ENCODE results near the gene ZNF576. TPM values are rescaled to one million over a fixed set of nuclear protein-coding genes. Genes with fewer than 3 reads are reported as not detected.

Gene ZNF576
- total RNA-seq, 1 experiment from 2014 or later = 14.1 TPM

- no peaks in the 10 kb centered on the region for H3K27me3 ChIP-seq (ENCODE audit: control insufficient read depth, insufficient read depth, low read length)
- TF ChIP-seq POLR2AphosphoS5 (IDR thresholded peaks at IDR 0.05; ENCODE audit: low read depth, low read length) = no peak
- no peak for TF ChIP-seq SIN3A (IDR thresholded peaks at IDR 0.05; ENCODE audit: borderline replicate concordance, insufficient read depth, low read depth, low read length)
- no peak for TF ChIP-seq REST (IDR thresholded peaks at IDR 0.05; ENCODE audit: insufficient read depth in 1 of 2, low read depth in 2 of 2, low read length in 1 of 2)
- TF ChIP-seq CTCF (IDR thresholded peaks at IDR 0.05) = no peak; the same call in 1 of the 2 replicates
- no peak for TF ChIP-seq TCF7L2 (IDR thresholded peaks at IDR 0.05; ENCODE audit: low read depth, low read length)
- no peaks in the 10 kb centered on the region for H3K4me1 ChIP-seq (ENCODE audit: control insufficient read depth, insufficient read depth, low read length)
- H3K9me3 ChIP-seq (ENCODE audit: control insufficient read depth, insufficient read depth, low read depth, low read length) = no peaks in the 10 kb centered on the region
- ChIA-PET POLR2A (no interaction called here), CTCF (no interaction called here)
- H3K27ac ChIP-seq (ENCODE audit: low read length) = no peak overlapping the region
- H3K4me3 ChIP-seq (ENCODE audit: low read depth in 2 of 2, low read length in 2 of 2) = no peak overlapping the region
- peak; percentile 70 for ATAC-seq
- H3K36me3 ChIP-seq (ENCODE audit: control insufficient read depth, insufficient read depth, low read length) = no peaks in the 10 kb centered on the region
- in situ Hi-C loops (cut with HindIII; ENCODE audit: low pct_unique_long_range_greater_than_20kb, low sequenced_read_pairs) = no loop called here
- DNase-seq (ENCODE audit: low read depth, low spot score) = no peak
- intact Hi-C loops (cut with micrococcal nuclease; ENCODE audit: unreplicated experiment) = no loop called here
- BruUV-seq (replicated peaks) = no TSS peak
These were observed 28.5 kb downstream of the ZNF576 start for GRCh38 chr19:43624933-43625332.

GRCh38 chr19:43625918-43626579 is 29.7 kb downstream of the ZNF576 start:
- no peak for TF ChIP-seq SIN3A (IDR thresholded peaks at IDR 0.05; ENCODE audit: borderline replicate concordance, insufficient read depth, low read depth, low read length)
- no peak for TF ChIP-seq REST (IDR thresholded peaks at IDR 0.05; ENCODE audit: insufficient read depth in 1 of 2, low read depth in 2 of 2, low read length in 1 of 2)
- TF ChIP-seq TCF7L2 (IDR thresholded peaks at IDR 0.05; ENCODE audit: low read depth, low read length) = no peak
- BruUV-seq (replicated peaks) = no TSS peak
- no peak overlapping the region for H3K4me3 ChIP-seq (ENCODE audit: low read depth in 2 of 2, low read length in 2 of 2)
- ATAC-seq (no peak), DNase-seq (ENCODE audit: low read depth, low spot score) (no peak)
- no peaks in the 10 kb centered on the region for H3K9me3 ChIP-seq (ENCODE audit: control insufficient read depth, insufficient read depth, low read depth, low read length)
- intact Hi-C loops (cut with micrococcal nuclease; ENCODE audit: unreplicated experiment) = no loop called here
- no peaks in the 10 kb centered on the region for H3K4me1 ChIP-seq (ENCODE audit: control insufficient read depth, insufficient read depth, low read length)
- in situ Hi-C loops (cut with HindIII; ENCODE audit: low pct_unique_long_range_greater_than_20kb, low sequenced_read_pairs) = no loop called here
- no peak overlapping the region for H3K27ac ChIP-seq (ENCODE audit: low read length)
- H3K27me3 ChIP-seq (ENCODE audit: control insufficient read depth, insufficient read depth, low read length) = no peaks in the 10 kb centered on the region
- no peaks in the 10 kb centered on the region for H3K36me3 ChIP-seq (ENCODE audit: control insufficient read depth, insufficient read depth, low read length)
- ChIA-PET POLR2A (no interaction called here), CTCF (no interaction called here)
